BJ (cell line): ENCODE results near the gene SLAMF7. TPM values are rescaled to one million over a fixed set of nuclear protein-coding genes. Genes with fewer than 3 reads are reported as not detected.

ENCODE experiments used
- CTCF ChIA-PET: fragments of 350-600 bp; formaldehyde crosslinking; extraction: SDS; loops from one replicate; lab custom pipeline; 2021; ENCODE audit warnings: antibody characterized with exemption, inconsistent platforms; lab: Yijun Ruan, JAX
- POLR2A ChIA-PET: fragments of 300-600 bp; sonication (Branson Sonifier 250); formaldehyde crosslinking; extraction: SDS; loops from one replicate; lab custom pipeline; 2021; ENCODE audit warnings: antibody characterized with exemption; lab: Charles Lee
- DNase-seq: peaks from one replicate; pipeline ENCODE4 v3.0.0-alpha.2; 2011; ENCODE audit warnings: low read depth
- H3K27me3 ChIP-seq: 2 replicates; pipeline ENCODE4 v1.6.0; 2011; ENCODE audit warnings: low read length; ENCODE audit not compliant: control insufficient read depth, insufficient read depth
- H3K36me3 ChIP-seq: 2 replicates; pipeline ENCODE4 v1.5.1; 2011; ENCODE audit warnings: low read length; ENCODE audit not compliant: control insufficient read depth, insufficient read depth
- H3K4me3 ChIP-seq: 2 replicates; pipeline ENCODE4 v1.5.1; 2011; ENCODE audit warnings: low read depth, mild to moderate bottlenecking, control low read depth, low read length
- CTCF ChIP-seq: IDR thresholded peaks from 2 replicates; pipeline ENCODE4 v1.5.1; 2011; ENCODE audit warnings: low read depth, mild to moderate bottlenecking, control low read depth, inconsistent platforms, low read length, moderate library complexity; ENCODE audit not compliant: insufficient read depth
- polyA plus RNA-seq: library from polyadenylated mRNA; depleted of rRNA; stranded (reverse); fragments of >200 nt; gene quantifications from 2 replicates; pipeline ENCODE4 v1.2.3, GENCODE V29; 2011

Gene SLAMF7
- polyA plus RNA-seq, 1 experiment, result not detected

GRCh38 chr1:160767395-160768294 lies 28.6 kb downstream of the SLAMF7 start:
- no peaks in the 10 kb centered on the region; the same call in 1 of the 2 replicates for H3K27me3 ChIP-seq
- no peaks in the 10 kb centered on the region for H3K36me3 ChIP-seq
- no peak for TF ChIP-seq CTCF
- no peak for DNase-seq
- POLR2A ChIA-PET, result no interaction called here
- H3K4me3 ChIP-seq, result no peak overlapping the region
- CTCF ChIA-PET, result interaction anchor here (3.5 kb wide), 1 partner anchor 9 kb away, joined by 14 read pairs; no protein-coding TSS in a partner anchor

- peak; percentile 37 for TF ChIP-seq CTCF
- Histone ChIP-seq H3K27me3 (no peaks in the 10 kb centered on the region; the same call in 1 of the 2 replicates), H3K4me3 (no peak overlapping the region), H3K36me3 (no peaks in the 10 kb centered on the region)
- ChIA-PET CTCF (interaction anchor here (0.7 to 3.5 kb wide), 2 partner anchors 9 to 93 kb away, joined by 3 to 14 read pairs; no protein-coding TSS in a partner anchor), POLR2A (no interaction called here)
- DNase-seq, result no peak
These were observed 29.2 kb downstream of the SLAMF7 start for GRCh38 chr1:160768295-160768657.

- ChIA-PET POLR2A (no interaction called here), CTCF (no interaction called here)
- TF ChIP-seq CTCF, result no peak
These were observed 33.3 kb downstream of the SLAMF7 start for GRCh38 chr1:160772331-160772730.

GRCh38 chr1:160773093-160773492 lies 34.0 kb downstream of the SLAMF7 start:
- DNase-seq, result no peak
- ChIA-PET POLR2A (no interaction called here), CTCF (no interaction called here)
- H3K36me3 ChIP-seq, result no peaks in the 10 kb centered on the region
- no peak overlapping the region for H3K4me3 ChIP-seq
- no peaks in the 10 kb centered on the region; the same call in 1 of the 2 replicates for H3K27me3 ChIP-seq
- no peak for TF ChIP-seq CTCF

More at GRCh38 chr1:160772331-160772730, 33.3 kb downstream of the SLAMF7 start:
- Histone ChIP-seq H3K36me3 (no peaks in the 10 kb centered on the region), H3K27me3 (no peaks in the 10 kb centered on the region; the same call in 1 of the 2 replicates), H3K4me3 (no peak overlapping the region)
- no peak for DNase-seq
